ENCODE results near the gene BDKRB2. TPM values are rescaled to one million over a fixed set of nuclear protein-coding genes. Genes with fewer than 3 reads are reported as not detected.

The BDKRB2 gene
- total and polyA plus RNA-seq, 2 donors (not counting 1 experiment from before 2014, with no cell fraction given), result 24.0 to 91.5 TPM

DNA sequence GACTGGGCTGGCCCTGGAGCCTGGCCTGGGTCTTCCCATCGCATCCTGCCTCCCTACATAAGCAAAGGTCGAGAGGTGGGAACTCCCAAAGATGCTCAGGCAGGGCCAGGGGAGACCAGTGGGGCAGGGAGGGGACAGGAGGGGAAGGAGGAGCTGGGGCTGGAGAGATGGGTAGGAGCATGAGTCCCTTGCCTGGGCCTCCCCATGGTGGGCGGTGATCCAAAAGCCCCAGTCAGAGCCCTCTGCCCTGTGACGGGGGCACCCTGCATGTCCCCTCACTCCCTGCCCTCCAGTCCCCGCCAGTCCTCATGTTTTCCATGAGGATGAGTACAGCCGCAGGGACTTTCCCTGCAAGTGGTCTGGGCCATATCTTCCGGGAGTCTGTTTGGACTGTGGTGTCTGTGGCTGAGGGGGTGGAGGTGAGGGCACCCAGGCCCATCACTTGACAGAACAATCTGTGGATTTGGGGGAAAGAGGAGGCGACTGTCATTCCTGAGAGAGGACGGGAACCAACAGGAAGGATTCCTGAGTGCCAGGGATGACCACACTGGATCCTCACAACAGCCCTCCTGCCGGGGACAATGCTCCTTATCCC is 9.3 kb downstream of the BDKRB2 start:
- Histone ChIP-seq H3K9me3 (ENCODE audit: control insufficient read depth, insufficient read depth, low read depth, low read length) (no peaks in the 10 kb centered on the region), H3K36me3 (ENCODE audit: control insufficient read depth, insufficient read depth, low read length) (no peaks in the 10 kb centered on the region), H2AFZ (ENCODE audit: low read length) (no peak overlapping the region), H3K4me2 (ENCODE audit: extremely low read depth, insufficient read depth, low read length) (no peak overlapping the region), H3K4me1 (ENCODE audit: control insufficient read depth, extremely low read depth, insufficient read depth, low read length) (no peaks in the 10 kb centered on the region), H3K9ac (ENCODE audit: insufficient read depth, low read length) (no peak overlapping the region), H4K20me1 (ENCODE audit: control insufficient read depth, extremely low read depth, insufficient read depth, low read length) (no peaks in the 10 kb centered on the region), H3K4me3 (replicated peaks in 1 of 4; ENCODE audit: control extremely low read depth in 1 of 4, insufficient read depth in 1 of 4, low read depth in 3 of 4, low read length in 4 of 4) (no peak overlapping the region), H3K27ac (ENCODE audit: insufficient read depth, low read length) (no peak overlapping the region), H3K79me2 (ENCODE audit: control insufficient read depth, insufficient read depth, low read length) (no peaks in the 10 kb centered on the region), H3K27me3 (ENCODE audit: control insufficient read depth, insufficient read depth, low read length) (no peaks in the 10 kb centered on the region)
- TF ChIP-seq CTCF (conservative IDR thresholded peaks at IDR 0.05 in 1 of 2, IDR thresholded peaks at IDR 0.05 in 1 of 2; ENCODE audit: low read depth in 1 of 2, low read length in 2 of 2) (no peak), EZH2 (IDR thresholded peaks at IDR 0.05; ENCODE audit: low read length, missing control alignments) (no peak)
- DNase-seq (ENCODE audit: low read depth in 2 of 2), result no peak

DNA sequence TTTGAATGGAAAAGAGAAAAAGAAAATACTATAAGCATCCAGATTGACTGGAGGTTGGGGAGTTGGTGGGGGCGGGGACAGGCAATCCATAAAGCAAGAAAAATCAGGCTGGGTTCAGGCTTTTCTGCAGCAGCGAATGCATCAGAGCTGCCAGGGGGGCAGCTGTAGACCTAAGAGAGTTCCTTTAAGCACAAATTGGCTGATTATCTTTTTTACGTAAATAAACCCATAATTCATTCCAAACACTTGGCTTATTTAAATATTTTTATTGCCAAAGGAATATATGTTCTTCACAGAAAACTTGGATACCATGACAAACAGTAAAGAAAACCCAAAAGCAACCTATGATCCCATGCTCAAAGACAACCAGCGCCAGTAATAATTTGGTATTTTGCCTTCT is 10.2 kb downstream of the BDKRB2 start:
- TF ChIP-seq EZH2 (IDR thresholded peaks at IDR 0.05; ENCODE audit: low read length, missing control alignments) (no peak), CTCF (conservative IDR thresholded peaks at IDR 0.05 in 1 of 2, IDR thresholded peaks at IDR 0.05 in 1 of 2; ENCODE audit: low read depth in 1 of 2, low read length in 2 of 2) (no peak)
- no peaks in the 10 kb centered on the region for H3K27me3 ChIP-seq (ENCODE audit: control insufficient read depth, insufficient read depth, low read length)
- no peak overlapping the region for H3K4me2 ChIP-seq (ENCODE audit: extremely low read depth, insufficient read depth, low read length)
- no peaks in the 10 kb centered on the region for H3K36me3 ChIP-seq (ENCODE audit: control insufficient read depth, insufficient read depth, low read length)
- no peak overlapping the region for H2AFZ ChIP-seq (ENCODE audit: low read length)
- H3K79me2 ChIP-seq (ENCODE audit: control insufficient read depth, insufficient read depth, low read length), result no peaks in the 10 kb centered on the region
- H3K4me1 ChIP-seq (ENCODE audit: control insufficient read depth, extremely low read depth, insufficient read depth, low read length), result no peaks in the 10 kb centered on the region
- no peak overlapping the region for H3K4me3 ChIP-seq (replicated peaks in 1 of 4; ENCODE audit: control extremely low read depth in 1 of 4, insufficient read depth in 1 of 4, low read depth in 3 of 4, low read length in 4 of 4)
- H3K27ac ChIP-seq (ENCODE audit: insufficient read depth, low read length), result no peak overlapping the region
- no peak overlapping the region for H3K9ac ChIP-seq (ENCODE audit: insufficient read depth, low read length)
- no peaks in the 10 kb centered on the region for H4K20me1 ChIP-seq (ENCODE audit: control insufficient read depth, extremely low read depth, insufficient read depth, low read length)
- no peaks in the 10 kb centered on the region for H3K9me3 ChIP-seq (ENCODE audit: control insufficient read depth, insufficient read depth, low read depth, low read length)
- no peak for DNase-seq (ENCODE audit: low read depth in 2 of 2)

GRCh38 chr14:96215452-96216244 is 11.0 kb downstream of the BDKRB2 start:
- H3K9me3 ChIP-seq (ENCODE audit: control insufficient read depth, insufficient read depth, low read depth, low read length), result no peaks in the 10 kb centered on the region
- TF ChIP-seq CTCF (conservative IDR thresholded peaks at IDR 0.05 in 1 of 2, IDR thresholded peaks at IDR 0.05 in 1 of 2; ENCODE audit: low read depth in 1 of 2, low read length in 2 of 2) (no peak), EZH2 (IDR thresholded peaks at IDR 0.05; ENCODE audit: low read length, missing control alignments) (no peak)
- no peak overlapping the region for H3K4me3 ChIP-seq (replicated peaks in 1 of 4; ENCODE audit: control extremely low read depth in 1 of 4, insufficient read depth in 1 of 4, low read depth in 3 of 4, low read length in 4 of 4)
- H3K36me3 ChIP-seq (ENCODE audit: control insufficient read depth, insufficient read depth, low read length), result no peaks in the 10 kb centered on the region
- H3K27me3 ChIP-seq (ENCODE audit: control insufficient read depth, insufficient read depth, low read length), result no peaks in the 10 kb centered on the region
- DNase-seq (ENCODE audit: low read depth in 2 of 2), result no peak
- H3K4me2 ChIP-seq (ENCODE audit: extremely low read depth, insufficient read depth, low read length), result no peak overlapping the region
- no peaks in the 10 kb centered on the region for H3K4me1 ChIP-seq (ENCODE audit: control insufficient read depth, extremely low read depth, insufficient read depth, low read length)
- no peak overlapping the region for H2AFZ ChIP-seq (ENCODE audit: low read length)
- H3K27ac ChIP-seq (ENCODE audit: insufficient read depth, low read length), result no peak overlapping the region
- no peaks in the 10 kb centered on the region for H3K79me2 ChIP-seq (ENCODE audit: control insufficient read depth, insufficient read depth, low read length)
- H4K20me1 ChIP-seq (ENCODE audit: control insufficient read depth, extremely low read depth, insufficient read depth, low read length), result no peaks in the 10 kb centered on the region
- no peak overlapping the region for H3K9ac ChIP-seq (ENCODE audit: insufficient read depth, low read length)
